Hepatocyte (in vitro differentiated cells): ENCODE data around the gene DGCR8. TPM values are rescaled to one million over a fixed set of nuclear protein-coding genes. Genes with fewer than 3 reads are reported as not detected.
A peak's percentile ranks its signal among the peaks of the same experiment; 100 is the strongest.

Experiments
- DNase-seq: peaks from one replicate; pipeline ENCODE4 v3.0.0-alpha.2; 2016; ENCODE audit warnings: low spot score
- H2AFZ ChIP-seq: fragments of 200-600 bp; sonication (generic); 2 replicates; pipeline ENCODE4 v1.6.0; 2016; ENCODE audit warnings: antibody characterized with exemption, mild to moderate bottlenecking
- H3K27ac ChIP-seq: fragments of 200-600 bp; sonication (generic); 2 replicates; pipeline ENCODE4 v1.5.1; 2016; ENCODE audit warnings: mild to moderate bottlenecking
- H3K27me3 ChIP-seq: fragments of 200-600 bp; sonication (generic); 2 replicates; pipeline ENCODE4 v1.6.1; 2016
- H3K36me3 ChIP-seq: fragments of 200-600 bp; sonication (generic); replicated peaks from 2 replicates; pipeline ENCODE4 v1.5.1; 2016; ENCODE audit warnings: low read depth; ENCODE audit not compliant: insufficient read depth
- H3K4me1 ChIP-seq: fragments of 200-600 bp; sonication (generic); 2 replicates; pipeline ENCODE4 v1.5.1; 2016; ENCODE audit warnings: mild to moderate bottlenecking, moderate library complexity; ENCODE audit not compliant: insufficient read depth
- H3K4me2 ChIP-seq: fragments of 200-600 bp; sonication (generic); 2 replicates; pipeline ENCODE4 v1.6.0; 2016
- H3K4me3 ChIP-seq: fragments of 200-600 bp; sonication (generic); 2 replicates; pipeline ENCODE4 v1.5.1; 2016; ENCODE audit warnings: mild to moderate bottlenecking
- H3K79me2 ChIP-seq: fragments of 200-600 bp; sonication (generic); 2 replicates; pipeline ENCODE4 v1.6.0; 2017; ENCODE audit warnings: mild to moderate bottlenecking
- H3K9me2 ChIP-seq: fragments of 200-600 bp; sonication (generic); replicated peaks from 2 replicates; pipeline ENCODE4 v1.6.0; 2017; ENCODE audit warnings: mild to moderate bottlenecking; ENCODE audit not compliant: insufficient read depth
- H3K9me3 ChIP-seq: fragments of 200-600 bp; sonication (generic); 2 replicates; pipeline ENCODE4 v1.5.1; 2016; ENCODE audit warnings: low read depth, mild to moderate bottlenecking
- H4K20me1 ChIP-seq: fragments of 200-600 bp; sonication (generic); 2 replicates; pipeline ENCODE4 v1.6.0; 2016; ENCODE audit warnings: mild to moderate bottlenecking; ENCODE audit not compliant: insufficient read depth, poor library complexity, severe bottlenecking
- CTCF ChIP-seq: fragments of 200-600 bp; sonication (generic); IDR thresholded peaks from 2 replicates; pipeline ENCODE4 v1.5.1; 2016; ENCODE audit warnings: antibody characterized with exemption, mild to moderate bottlenecking; ENCODE audit not compliant: poor library complexity
- EZH2 ChIP-seq: fragments of 200-600 bp; sonication (generic); IDR thresholded peaks from 2 replicates; pipeline ENCODE4 v1.6.1; 2016; ENCODE audit warnings: antibody characterized with exemption, mild to moderate bottlenecking, borderline replicate concordance
- EZH2phosphoT487 ChIP-seq: fragments of 200-600 bp; sonication (generic); IDR thresholded peaks from one replicate; pipeline ENCODE4 v1.6.1; 2018; ENCODE audit warnings: antibody characterized with exemption, mild to moderate bottlenecking, low read depth, moderate library complexity; ENCODE audit not compliant: unreplicated experiment, severe bottlenecking
- WGBS: methylation state at CpG from one replicate; pipeline ENCODE4 v1.1.6; 2016; ENCODE audit warnings: low lambda C conversion rate; ENCODE audit errors: missing lambda C conversion rate; 5-methylcytosine and 5-hydroxymethylcytosine counted together
- polyA plus RNA-seq: library from polyadenylated mRNA; unstranded; fragments of >200 nt; fragmentation: Nextera tagmentation; extraction: Ambion mirVana; gene quantifications from 2 replicates; pipeline ENCODE4 v1.2.1, GENCODE V29; 2016
- total RNA-seq: library from RNA; depleted of rRNA; stranded (reverse); fragments of >200 nt; gene quantifications from 2 replicates; pipeline ENCODE4 v1.2.3, GENCODE V29; 2014

The DGCR8 gene
- total and polyA plus RNA-seq, 2 experiments from 2014 or later = 10.8 to 18.3 TPM

- no peaks in the 10 kb centered on the region for H3K9me3 ChIP-seq
- H3K36me3 ChIP-seq = no peaks in the 10 kb centered on the region
- H4K20me1 ChIP-seq = peaks cover 17% of the 10 kb centered on the region
- peaks cover 11% of the 10 kb centered on the region for H3K4me1 ChIP-seq
- no peak for DNase-seq
- no peak overlapping the region for H3K4me3 ChIP-seq
- no peaks in the 10 kb centered on the region for H3K27me3 ChIP-seq
- no peak overlapping the region for H3K27ac ChIP-seq
- H3K4me2 ChIP-seq = no peak overlapping the region
- no peak for TF ChIP-seq CTCF
- TF ChIP-seq EZH2phosphoT487 = no peak
- TF ChIP-seq EZH2 = no peak
- no peaks in the 10 kb centered on the region for H3K9me2 ChIP-seq
- peaks cover 28% of the 10 kb centered on the region for H3K79me2 ChIP-seq
- H2AFZ ChIP-seq = no peak overlapping the region
- 85% methylated on average over 3 of the region's 3 CpGs for WGBS
These were observed 49.6 kb downstream of the DGCR8 start for GRCh38 chr22:20129747-20130014.

- H4K20me1 ChIP-seq = peaks cover 20% of the 10 kb centered on the region
- H3K27ac ChIP-seq = peak overlapping the region; percentile 88
- H3K36me3 ChIP-seq = no peaks in the 10 kb centered on the region
- TF ChIP-seq EZH2 = no peak
- no peak for TF ChIP-seq CTCF
- no peak for TF ChIP-seq EZH2phosphoT487
- no peaks in the 10 kb centered on the region for H3K9me3 ChIP-seq
- H3K79me2 ChIP-seq = peaks cover 35% of the 10 kb centered on the region
- DNase-seq = no peak
- H2AFZ ChIP-seq = no peak overlapping the region
- 86% methylated on average over 3 of the region's 3 CpGs for WGBS
- peak overlapping the region; percentile 94 for H3K4me2 ChIP-seq
- H3K4me3 ChIP-seq = no peak overlapping the region
- H3K27me3 ChIP-seq = no peaks in the 10 kb centered on the region
- H3K4me1 ChIP-seq = peaks cover 11% of the 10 kb centered on the region
- no peaks in the 10 kb centered on the region for H3K9me2 ChIP-seq
These were observed 50.3 kb downstream of the DGCR8 start for GRCh38 chr22:20130319-20130718.

GRCh38 chr22:20130731-20131596, 50.9 kb downstream of the DGCR8 start:
- peaks cover 11% of the 10 kb centered on the region for H3K4me1 ChIP-seq
- H2AFZ ChIP-seq = peak overlapping the region; percentile 90
- 10% methylated on average over 45 of the region's 70 CpGs for WGBS
- DNase-seq = peak; percentile 90
- H3K79me2 ChIP-seq = peaks cover 41% of the 10 kb centered on the region
- H3K36me3 ChIP-seq = no peaks in the 10 kb centered on the region
- H3K27me3 ChIP-seq = no peaks in the 10 kb centered on the region
- TF ChIP-seq EZH2phosphoT487 = no peak
- no peak for TF ChIP-seq CTCF
- TF ChIP-seq EZH2 = no peak
- peak overlapping the region; percentile 98 for H3K4me3 ChIP-seq
- H3K4me2 ChIP-seq = peak overlapping the region; percentile 94
- H3K9me3 ChIP-seq = no peaks in the 10 kb centered on the region
- no peaks in the 10 kb centered on the region for H3K9me2 ChIP-seq
- peaks cover 27% of the 10 kb centered on the region for H4K20me1 ChIP-seq
- peak overlapping the region; percentile 88 for H3K27ac ChIP-seq

GRCh38 chr22:20131597-20131858, 51.5 kb downstream of the DGCR8 start, which contains the start of gene ZDHHC8:
Gene ZDHHC8, plus strand, starts transcription at chr22:20131804. Its CDS starts 144 bp downstream, at chr22:20131948.
- peak within 1 kb of the TSS; percentile 98 for H3K4me3 ChIP-seq
- H3K4me1 ChIP-seq = peaks cover 11% of the 10 kb centered on the region
- peak; percentile 56 for DNase-seq
- no peaks in the 10 kb centered on the region for H3K9me3 ChIP-seq
- no peak for TF ChIP-seq EZH2phosphoT487
- TF ChIP-seq CTCF = no peak
- H3K79me2 ChIP-seq = peaks cover 47% of the 10 kb centered on the region
- H3K27me3 ChIP-seq = no peaks in the 10 kb centered on the region
- H3K4me2 ChIP-seq = peak within 1 kb of the TSS; percentile 97
- WGBS = no CpG with 5 or more reads among the region's 43 CpGs
- H2AFZ ChIP-seq = peak within 1 kb of the TSS; percentile 90
- no peaks in the 10 kb centered on the region for H3K9me2 ChIP-seq
- H3K27ac ChIP-seq = peak within 1 kb of the TSS; percentile 88
- H3K36me3 ChIP-seq = no peaks in the 10 kb centered on the region
- H4K20me1 ChIP-seq = peaks cover 30% of the 10 kb centered on the region
